Neural cell (in vitro differentiated cells): Measurements from ENCODE around the gene PTPRG. TPM values are rescaled to one million over a fixed set of nuclear protein-coding genes. Genes with fewer than 3 reads are reported as not detected.

Experiments
- H2AFZ ChIP-seq: fragments of 200-600, 300-800 bp; sonication (generic), shearing (Covaris generic); 2 replicates; pipeline ENCODE4 v1.6.0; 2014; ENCODE audit warnings: low read depth, mild to moderate bottlenecking, antibody characterized with exemption, low read length, moderate library complexity
- H3F3A ChIP-seq: fragments of 200-600 bp; shearing (Covaris generic); 2 replicates; pipeline ENCODE4 v1.6.1; 2016; ENCODE audit warnings: mild to moderate bottlenecking, moderate library complexity, mixed read lengths, antibody characterized with exemption, low read length; ENCODE audit not compliant: insufficient read depth, poor library complexity, severe bottlenecking
- H3K27ac ChIP-seq: fragments of 200-600, 300-800 bp; sonication (generic), shearing (Covaris generic); 2 replicates; pipeline ENCODE4 v1.5.1; 2014; ENCODE audit warnings: mild to moderate bottlenecking, low read length, moderate library complexity
- H3K27me3 ChIP-seq: fragments of 300-800, 200-600 bp; sonication (generic), shearing (Covaris generic); 2 replicates; pipeline ENCODE4 v1.6.0; 2014; ENCODE audit warnings: mild to moderate bottlenecking, low read depth, low read length, moderate library complexity; ENCODE audit not compliant: insufficient read depth
- H3K36me3 ChIP-seq: fragments of 300-800, 200-600 bp; sonication (generic), shearing (Covaris generic); 2 replicates; pipeline ENCODE4 v1.5.1; 2014; ENCODE audit warnings: mild to moderate bottlenecking, antibody characterized with exemption, low read length, moderate library complexity; ENCODE audit not compliant: insufficient read depth
- H3K4me2 ChIP-seq: fragments of 300-800, 200-600 bp; sonication (generic), shearing (Covaris generic); 2 replicates; pipeline ENCODE4 v1.6.0; 2014; ENCODE audit warnings: mild to moderate bottlenecking, low read length
- H3K4me3 ChIP-seq: fragments of 300-800, 200-600 bp; sonication (generic), shearing (Covaris generic); 2 replicates; pipeline ENCODE4 v1.5.1; 2014; ENCODE audit warnings: mild to moderate bottlenecking, low read length, moderate library complexity
- H3K79me2 ChIP-seq: fragments of 200-600 bp; shearing (Covaris generic); replicated peaks from 2 replicates; pipeline ENCODE4 v1.6.0; 2014; ENCODE audit warnings: mild to moderate bottlenecking, low read length, moderate library complexity; ENCODE audit not compliant: insufficient read depth
- H3K9ac ChIP-seq: fragments of 300-800, 200-600 bp; sonication (generic), shearing (Covaris generic); 2 replicates; pipeline ENCODE4 v1.6.1; 2016; ENCODE audit warnings: mild to moderate bottlenecking, low read length, mixed read lengths
- H3K9me2 ChIP-seq: fragments of 200-600 bp; shearing (Covaris generic); 2 replicates; pipeline ENCODE4 v1.6.1; 2016; ENCODE audit warnings: mild to moderate bottlenecking, low read length, mixed read lengths; ENCODE audit not compliant: insufficient read depth
- H3K9me3 ChIP-seq: fragments of 200-600, 300-800 bp; sonication (generic), shearing (Covaris generic); 2 replicates; pipeline ENCODE4 v1.6.1; 2016; ENCODE audit warnings: mild to moderate bottlenecking, mixed run types, low read length, moderate library complexity, mixed read lengths
- H4K20me1 ChIP-seq: fragments of 200-600 bp; shearing (Covaris generic); 2 replicates; pipeline ENCODE4 v1.6.1; 2016; ENCODE audit warnings: mild to moderate bottlenecking, mixed run types; ENCODE audit not compliant: insufficient read depth
- CTCF ChIP-seq: fragments of 450-650 bp; IDR thresholded peaks from 2 replicates; pipeline ENCODE4 v1.5.1; 2014; ENCODE audit warnings: antibody characterized with exemption, mild to moderate bottlenecking, moderate library complexity; ENCODE audit not compliant: poor library complexity, severe bottlenecking
- EP300 ChIP-seq: fragments of 450-650 bp; conservative IDR thresholded peaks from 2 replicates; pipeline ENCODE4 v1.6.1; 2014; ENCODE audit warnings: antibody characterized with exemption, mild to moderate bottlenecking, moderate library complexity; ENCODE audit not compliant: poor library complexity, severe bottlenecking
- EZH2 ChIP-seq: fragments of 200-600, 300-800 bp; shearing (Covaris generic), sonication (generic); IDR thresholded peaks from 2 replicates; pipeline ENCODE4 v1.6.1; 2014; ENCODE audit warnings: antibody characterized with exemption, low read length, borderline replicate concordance, mild to moderate bottlenecking; ENCODE audit not compliant: insufficient read depth, poor library complexity, severe bottlenecking
- MXI1 ChIP-seq: fragments of 450-650 bp; conservative IDR thresholded peaks from 2 replicates; pipeline ENCODE4 v1.6.1; 2014; ENCODE audit warnings: antibody characterized with exemption, mild to moderate bottlenecking; ENCODE audit not compliant: poor library complexity, severe bottlenecking
- POLR2AphosphoS5 ChIP-seq: IDR thresholded peaks from 2 replicates; pipeline ENCODE4 v1.6.1; 2012
- RAD21 ChIP-seq: fragments of 450-650 bp; conservative IDR thresholded peaks from 2 replicates; pipeline ENCODE4 v1.6.1; 2014; ENCODE audit warnings: antibody characterized with exemption, mild to moderate bottlenecking, moderate library complexity
- REST ChIP-seq: IDR thresholded peaks from 2 replicates; pipeline ENCODE4 v1.6.1; 2012; ENCODE audit warnings: borderline replicate concordance
- SMC3 ChIP-seq: fragments of 450-650 bp; conservative IDR thresholded peaks from 2 replicates; pipeline ENCODE4 v1.6.1; 2014; ENCODE audit warnings: antibody characterized with exemption, mild to moderate bottlenecking, moderate library complexity; ENCODE audit not compliant: poor library complexity
- TAF1 ChIP-seq: IDR thresholded peaks from 2 replicates; pipeline ENCODE4 v1.6.1; 2012; ENCODE audit warnings: low read depth
- polyA plus RNA-seq: library from polyadenylated mRNA; depleted of rRNA; stranded (reverse); fragments of >200 nt; gene quantifications from 2 replicates; pipeline ENCODE4 v1.2.3, GENCODE V29; 2014

Gene PTPRG
- polyA plus RNA-seq, 1 donor from 2014 or later = 33.1 TPM

GRCh38 chr3:61956236-61956635, 394.9 kb downstream of the PTPRG start:
- Histone ChIP-seq H3K79me2 (no peaks in the 10 kb centered on the region), H3K9ac (peak overlapping the region; percentile 8), H3K4me3 (peak overlapping the region; percentile 2), H4K20me1 (no peaks in the 10 kb centered on the region), H3K9me2 (no peaks in the 10 kb centered on the region), H3K9me3 (no peaks in the 10 kb centered on the region), H3K27ac (peak overlapping the region; percentile 59), H3K4me2 (peak overlapping the region; percentile 13), H3K36me3 (no peaks in the 10 kb centered on the region), H2AFZ (no peak overlapping the region), H3K27me3 (no peaks in the 10 kb centered on the region), H3F3A (no peaks in the 10 kb centered on the region)
- TF ChIP-seq POLR2AphosphoS5 (no peak), EZH2 (no peak), REST (no peak), SMC3 (no peak), RAD21 (no peak), TAF1 (no peak), EP300 (no peak), CTCF (no peak), MXI1 (no peak)

- Histone ChIP-seq H3K4me3 (no peak overlapping the region), H3F3A (no peaks in the 10 kb centered on the region), H3K9ac (no peak overlapping the region), H3K4me2 (no peak overlapping the region), H3K9me2 (no peaks in the 10 kb centered on the region), H4K20me1 (no peaks in the 10 kb centered on the region), H3K36me3 (no peaks in the 10 kb centered on the region), H3K79me2 (no peaks in the 10 kb centered on the region), H3K27ac (peak overlapping the region; percentile 59), H3K9me3 (no peaks in the 10 kb centered on the region), H3K27me3 (no peaks in the 10 kb centered on the region), H2AFZ (no peak overlapping the region)
- TF ChIP-seq EZH2 (no peak), SMC3 (no peak), RAD21 (no peak), MXI1 (no peak), REST (no peak), CTCF (no peak), POLR2AphosphoS5 (no peak), TAF1 (no peak), EP300 (no peak)
These were observed 395.9 kb downstream of the PTPRG start for GRCh38 chr3:61957259-61957658.
